PFSK-1 (cell line): ENCODE results near the gene SMTN.

Experiments used
- FOXP2 ChIP-seq: optimal IDR thresholded peaks from 2 replicates; pipeline ENCODE3; 2011; ENCODE audit warnings: borderline replicate concordance, control low read depth, inconsistent platforms; ENCODE audit not compliant: insufficient read depth; ENCODE audit errors: extremely low read length, extremely low read depth
- POLR2AphosphoS5 ChIP-seq: IDR thresholded peaks from 2 replicates; pipeline ENCODE4 v1.6.1; 2012; ENCODE audit warnings: low read depth, mild to moderate bottlenecking, control low read depth, low read length, moderate library complexity
- REST ChIP-seq, 2 experiments: IDR thresholded peaks; 2 replicates each; pipeline versions ENCODE4 v1.6.1 to v1.8.0; 2011 to 2012; ENCODE audit warnings: low read depth in 2 of 2, low read length in 2 of 2, control low read depth in 1 of 2, inconsistent platforms in 1 of 2, mild to moderate bottlenecking in 1 of 2, moderate library complexity in 1 of 2; ENCODE audit not compliant: insufficient read depth in 1 of 2
- SIN3A ChIP-seq: IDR thresholded peaks from 2 replicates; pipeline ENCODE4 v1.6.1; 2012; ENCODE audit warnings: mild to moderate bottlenecking, low read length, moderate library complexity, borderline replicate concordance; ENCODE audit not compliant: insufficient read depth
- TAF1 ChIP-seq: IDR thresholded peaks from 2 replicates; pipeline ENCODE4 v1.6.1; 2012; ENCODE audit warnings: low read length, control low read depth, borderline replicate concordance; ENCODE audit not compliant: insufficient read depth

The SMTN gene

GRCh38 chr22:31064369-31064768 is 16.7 kb upstream of the SMTN start:
- TF ChIP-seq SIN3A: no peak
- no peak for TF ChIP-seq FOXP2
- TF ChIP-seq REST (IDR thresholded peaks at IDR 0.05; ENCODE audit: insufficient read depth in 1 of 2, low read depth in 2 of 2, low read length in 2 of 2): no peak
- no peak for TF ChIP-seq TAF1
- no peak for TF ChIP-seq POLR2AphosphoS5

GRCh38 chr22:31068970-31069369 is 12.1 kb upstream of the SMTN start:
- TF ChIP-seq TAF1: no peak
- no peak for TF ChIP-seq POLR2AphosphoS5
- no peak for TF ChIP-seq SIN3A
- no peak for TF ChIP-seq FOXP2
- TF ChIP-seq REST (IDR thresholded peaks at IDR 0.05; ENCODE audit: insufficient read depth in 1 of 2, low read depth in 2 of 2, low read length in 2 of 2): no peak

GRCh38 chr22:31075961-31076360 is 5.2 kb upstream of the SMTN start:
- TF ChIP-seq SIN3A (no peak), POLR2AphosphoS5 (no peak), TAF1 (no peak), REST (IDR thresholded peaks at IDR 0.05; ENCODE audit: insufficient read depth in 1 of 2, low read depth in 2 of 2, low read length in 2 of 2) (no peak), FOXP2 (no peak)

GRCh38 chr22:31077681-31078080 is 3.4 kb upstream of the SMTN start:
- TF ChIP-seq SIN3A (no peak), TAF1 (no peak), POLR2AphosphoS5 (no peak), FOXP2 (no peak)

- TF ChIP-seq POLR2AphosphoS5 (no peak), TAF1 (no peak), REST (IDR thresholded peaks at IDR 0.05; ENCODE audit: insufficient read depth in 1 of 2, low read depth in 2 of 2, low read length in 2 of 2) (no peak), SIN3A (no peak), FOXP2 (no peak)
Observed at GRCh38 chr22:31079095-31079642, 1.9 kb upstream of the SMTN start.
